HG03175 (cell line): ENCODE results near the gene LYRM4.

Experiments used
- ATAC-seq: cut with Tn5 transposase; IDR thresholded peaks from one replicate; pipeline ENCODE4 v1.9.1; 2021; ENCODE audit warnings: mild to moderate bottlenecking, moderate library complexity; ENCODE audit not compliant: unreplicated experiment

Gene LYRM4

DNA sequence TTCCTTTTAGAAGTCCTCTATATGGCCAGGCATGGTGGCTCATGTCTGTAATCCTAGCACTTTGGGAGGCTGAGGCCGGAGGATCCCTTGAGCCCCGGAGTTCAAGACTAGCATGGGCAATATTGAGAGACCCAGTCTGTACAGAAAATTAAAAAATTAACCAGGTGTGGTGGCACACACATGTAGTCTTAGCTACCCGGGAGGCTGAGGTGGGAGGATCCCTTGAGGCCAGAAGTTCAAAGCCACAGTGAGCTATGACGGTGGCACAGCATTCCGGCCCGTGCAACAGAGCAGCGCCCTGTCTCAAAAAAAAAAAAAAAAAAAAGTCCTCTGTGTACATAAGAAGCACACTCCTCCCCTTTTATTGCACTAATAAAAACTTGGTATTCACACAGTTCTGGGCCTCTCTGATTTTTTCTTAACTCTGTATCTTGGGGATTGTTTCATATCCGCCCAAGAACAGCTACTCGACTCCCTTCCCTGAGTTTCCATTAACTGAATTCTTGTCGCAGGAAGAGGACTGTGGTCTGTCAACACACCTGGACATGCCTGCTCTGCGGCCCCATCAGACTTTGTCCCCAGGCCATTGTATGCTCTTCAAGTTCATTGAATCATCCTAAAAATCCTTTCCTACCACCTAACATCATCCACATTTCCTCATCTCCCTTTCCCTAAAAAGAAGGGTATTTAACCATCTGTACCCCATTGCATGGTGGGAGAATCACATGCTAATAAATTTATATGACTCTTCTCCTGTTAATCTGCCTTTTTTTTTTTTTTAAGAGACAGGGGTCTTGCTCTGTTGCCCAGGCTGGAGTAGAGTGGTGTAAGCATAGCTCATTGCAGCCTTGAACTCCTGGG lies 201.5 kb downstream of the LYRM4 start:
- ATAC-seq, result no peak
